GM18508 (cell line): ENCODE results near the gene NRXN3.

Experiments used
- ATAC-seq: cut with Tn5 transposase; IDR thresholded peaks from one replicate; pipeline ENCODE4 v1.9.1; 2021; ENCODE audit warnings: moderate number of reproducible peaks; ENCODE audit not compliant: insufficient read depth, unreplicated experiment

NRXN3 gene

GRCh38 chr14:79465651-79466050 lies 1295.5 kb downstream of the NRXN3 start:
- ATAC-seq = no peak

- no peak for ATAC-seq
Measured at GRCh38 chr14:79466938-79467527, 1296.9 kb downstream of the NRXN3 start.

- ATAC-seq = no peak
Measured at GRCh38 chr14:79467835-79468234, 1297.7 kb downstream of the NRXN3 start.

- no peak for ATAC-seq
Measured at GRCh38 chr14:79468486-79468885, 1298.3 kb downstream of the NRXN3 start.

GRCh38 chr14:79473651-79474050 lies 1303.5 kb downstream of the NRXN3 start:
- no peak for ATAC-seq

GRCh38 chr14:79475887-79476532 lies 1305.8 kb downstream of the NRXN3 start:
- ATAC-seq = no peak

GRCh38 chr14:79476552-79476951 lies 1306.4 kb downstream of the NRXN3 start:
- no peak for ATAC-seq

GRCh38 chr14:79480212-79480611 lies 1310.0 kb downstream of the NRXN3 start:
- ATAC-seq = no peak

- ATAC-seq = no peak
Measured at GRCh38 chr14:79482825-79483224, 1312.7 kb downstream of the NRXN3 start.

GRCh38 chr14:79483477-79484388 lies 1313.6 kb downstream of the NRXN3 start:
- ATAC-seq = no peak

GRCh38 chr14:79487632-79488031 lies 1317.5 kb downstream of the NRXN3 start:
- ATAC-seq = no peak

- ATAC-seq = no peak
Measured at GRCh38 chr14:79491161-79491560, 1321.0 kb downstream of the NRXN3 start.

GRCh38 chr14:79493081-79493645 lies 1323.0 kb downstream of the NRXN3 start:
- ATAC-seq = no peak

- ATAC-seq = no peak
Measured at GRCh38 chr14:79496701-79497100, 1326.5 kb downstream of the NRXN3 start.

GRCh38 chr14:79500489-79500888 lies 1330.3 kb downstream of the NRXN3 start:
- no peak for ATAC-seq

GRCh38 chr14:79502136-79502750 lies 1332.1 kb downstream of the NRXN3 start:
- ATAC-seq = no peak

GRCh38 chr14:79502751-79503148 lies 1332.6 kb downstream of the NRXN3 start:
- ATAC-seq = no peak

- ATAC-seq = no peak
Measured at GRCh38 chr14:79510659-79511058, 1340.5 kb downstream of the NRXN3 start.

- no peak for ATAC-seq
Measured at GRCh38 chr14:79511146-79511545, 1341.0 kb downstream of the NRXN3 start.

- ATAC-seq = no peak
Measured at GRCh38 chr14:79513446-79513845, 1343.3 kb downstream of the NRXN3 start.
